Endothelial cell of umbilical vein (primary cell): ENCODE results near the gene CPNE8. TPM values are rescaled to one million over a fixed set of nuclear protein-coding genes. Genes with fewer than 3 reads are reported as not detected.

Source experiments
- BruUV-seq: library from RNA; stranded (reverse); fragments of 400-500 nt; replicated peaks from 2 replicates; lab custom pipeline; 2021; lab: Mats Ljungman, UMichigan
- CTCF ChIA-PET: fragments of 300-600, 350-600 bp; sonication (Branson Sonifier 250); formaldehyde crosslinking; loops from one replicate; lab custom pipeline; 2021; ENCODE audit warnings: antibody characterized with exemption, inconsistent platforms; lab: Charles Lee
- POLR2A ChIA-PET: fragments of 300-600, 350-600 bp; sonication (Branson Sonifier 250); formaldehyde crosslinking; loops from one replicate; lab custom pipeline; 2021; ENCODE audit warnings: antibody characterized with exemption, inconsistent platforms; lab: Charles Lee
- DNase-seq: peaks from one replicate; pipeline ENCODE4 v3.0.0-alpha.2; 2011; ENCODE audit warnings: low read depth, low spot score
- FAIRE-seq: peaks from 2 replicates; lab custom pipeline; 2011; peaks lifted over from hg19 to GRCh38; lab: Jason Lieb, UNC
- H2AFZ ChIP-seq: 2 replicates; pipeline ENCODE4 v1.6.0; 2012; ENCODE audit warnings: low read depth, low read length, control low read depth, inconsistent platforms
- H3K27ac ChIP-seq: 2 replicates; pipeline ENCODE4 v1.5.1; 2011; ENCODE audit warnings: low read depth, mild to moderate bottlenecking, control low read depth, low read length, moderate library complexity; ENCODE audit not compliant: insufficient read depth
- H3K27me3 ChIP-seq, 2 experiments: 2 replicates each; pipeline versions ENCODE4 v1.6.0 to v1.6.1; 2011; ENCODE audit warnings: low read length in 2 of 2, mixed read lengths in 1 of 2; ENCODE audit not compliant: control insufficient read depth in 2 of 2, insufficient read depth in 2 of 2
- H3K36me3 ChIP-seq, 2 experiments: 2 replicates in 1 of 2; 3 replicates in 1 of 2; pipeline ENCODE4 v1.5.1; 2011; ENCODE audit warnings: low read length in 2 of 2, mild to moderate bottlenecking in 1 of 2, moderate library complexity in 1 of 2; ENCODE audit not compliant: control insufficient read depth in 2 of 2, insufficient read depth in 2 of 2; ENCODE audit errors: extremely low read depth in 1 of 2
- H3K4me1 ChIP-seq: 3 replicates; pipeline ENCODE4 v1.5.1; 2011; ENCODE audit warnings: mild to moderate bottlenecking, low read length; ENCODE audit not compliant: control insufficient read depth, insufficient read depth; ENCODE audit errors: extremely low read depth
- H3K4me2 ChIP-seq: 2 replicates; pipeline ENCODE4 v1.6.1; 2011; ENCODE audit warnings: low read length, control low read depth, mixed read lengths; ENCODE audit not compliant: insufficient read depth
- H3K4me3 ChIP-seq, 3 experiments: fragments of 200-600 bp in 1 of 3; sonication (generic), shearing (Covaris generic) in 1 of 3; replicated peaks in 1 of 3; 2 replicates each; pipeline ENCODE4 v1.5.1; 2011 to 2016; ENCODE audit warnings: control low read depth in 3 of 3, low read length in 3 of 3, mild to moderate bottlenecking in 2 of 3, inconsistent platforms in 1 of 3, low read depth in 1 of 3, moderate library complexity in 1 of 3; ENCODE audit not compliant: insufficient read depth in 1 of 3
- H3K79me2 ChIP-seq: 2 replicates; pipeline ENCODE4 v1.6.0; 2012; ENCODE audit warnings: low read length, inconsistent platforms; ENCODE audit not compliant: control insufficient read depth, insufficient read depth
- H3K9ac ChIP-seq: replicated peaks from 2 replicates; pipeline ENCODE3; 2011; ENCODE audit warnings: low read length, control low read depth; ENCODE audit not compliant: insufficient read depth; ENCODE audit errors: extremely low read depth
- H3K9me1 ChIP-seq: replicated peaks from 3 replicates; pipeline ENCODE4 v1.6.0; 2011; ENCODE audit warnings: mild to moderate bottlenecking, low read length; ENCODE audit not compliant: control insufficient read depth, insufficient read depth; ENCODE audit errors: extremely low read depth
- H3K9me3 ChIP-seq: replicated peaks from 2 replicates; pipeline ENCODE4 v1.5.1; 2012; ENCODE audit warnings: low read length, inconsistent platforms; ENCODE audit not compliant: control insufficient read depth, insufficient read depth
- H4K20me1 ChIP-seq: replicated peaks from 2 replicates; pipeline ENCODE3; 2011; ENCODE audit warnings: mild to moderate bottlenecking, low read length; ENCODE audit not compliant: control insufficient read depth, insufficient read depth; ENCODE audit errors: extremely low read depth
- CTCF ChIP-seq, 2 donors: IDR thresholded peaks; 1 replicate in 1 of 2; 2 replicates in 1 of 2; pipeline ENCODE4 v1.5.1; 2011; ENCODE audit warnings: low read length in 2 of 2, mild to moderate bottlenecking in 2 of 2, moderate library complexity in 2 of 2, control low read depth in 1 of 2, inconsistent platforms in 1 of 2, low read depth in 1 of 2; ENCODE audit not compliant: insufficient read depth in 1 of 2; ENCODE audit errors: extremely low read depth in 1 of 2
- EZH2 ChIP-seq: IDR thresholded peaks from 2 replicates; pipeline ENCODE4 v1.6.1; 2012; ENCODE audit warnings: borderline replicate concordance, low read depth, mild to moderate bottlenecking, moderate library complexity, low read length, inconsistent platforms; ENCODE audit not compliant: severe bottlenecking
- FOS ChIP-seq: IDR thresholded peaks from 2 replicates; pipeline ENCODE4 v1.6.1; 2011; ENCODE audit warnings: mild to moderate bottlenecking, low read length, moderate library complexity, borderline replicate concordance; ENCODE audit not compliant: insufficient read depth
- MAX ChIP-seq: IDR thresholded peaks from 2 replicates; pipeline ENCODE4 v1.6.1; 2011; ENCODE audit not compliant: insufficient read depth, insufficient read length
- MYC ChIP-seq: IDR thresholded peaks from one replicate; pipeline ENCODE4 v1.6.1; 2011; ENCODE audit warnings: mild to moderate bottlenecking, low read depth, low read length
- POLR2A ChIP-seq: IDR thresholded peaks from 2 replicates; pipeline ENCODE4 v1.6.1; 2012; ENCODE audit warnings: low read depth, mild to moderate bottlenecking, control low read depth, low read length
- POLR2AphosphoS5 ChIP-seq: IDR thresholded peaks from 2 replicates; pipeline ENCODE4 v1.6.1; 2012; ENCODE audit warnings: low read depth, mild to moderate bottlenecking, control low read depth, low read length, moderate library complexity; ENCODE audit not compliant: insufficient read depth
- dilution Hi-C: fragments of 300-500 bp; cut with MboI; formaldehyde crosslinking; loops from one replicate; pipeline ENCODE4 v1.15.0; 2019; ENCODE audit warnings: low sequenced_read_pairs; ENCODE audit not compliant: extremely low pct_ligation_motif_present
- intact Hi-C: fragments of 100-400 bp; cut with micrococcal nuclease; formaldehyde crosslinking; loops from one replicate; pipeline ENCODE4 v1.10.0; 2022
- polyA plus RNA-seq, 4 experiments: library from polyadenylated mRNA; depleted of rRNA in 3 of 4; stranded (reverse) in 3 of 4; unstranded in 1 of 4; fragments of >200 nt; gene quantifications; 2 replicates each; pipeline versions ENCODE4 v1.2.1 to v1.2.3, GENCODE V29; 2011 to 2012; ENCODE audit warnings: missing spikeins in 1 of 4
- total RNA-seq: library from RNA; stranded (reverse); gene quantifications from 2 replicates; pipeline ENCODE4 v1.2.3, GENCODE V29; 2021

Gene CPNE8
- total and polyA plus RNA-seq, 2 donors (not counting 3 experiments of a cell fraction or from before 2014, with no cell fraction given) = 4.4 to 13.7 TPM

GRCh38 chr12:38915429-38916182 is 10.2 kb upstream of the CPNE8 start:
- ChIA-PET POLR2A (no interaction called here), CTCF (interaction anchor here (1.5 to 2.8 kb wide), 3 partner anchors 10 to 357 kb away, joined by 5 to 23 read pairs (median 7); partner anchors contain the start of gene CPNE8)
- H3K9me1 ChIP-seq = no peaks in the 10 kb centered on the region
- H3K9me3 ChIP-seq = no peaks in the 10 kb centered on the region
- no peak overlapping the region for H2AFZ ChIP-seq
- no peaks in the 10 kb centered on the region for H3K4me1 ChIP-seq
- no peaks in the 10 kb centered on the region for H3K36me3 ChIP-seq
- H3K4me2 ChIP-seq = no peak overlapping the region
- TF ChIP-seq POLR2A (no peak), MYC (no peak), FOS (no peak), MAX (no peak), POLR2AphosphoS5 (no peak), CTCF (IDR thresholded peaks at IDR 0.05; ENCODE audit: extremely low read depth in 1 of 2, insufficient read depth in 1 of 2, low read depth in 1 of 2, low read length in 2 of 2) (no peak), EZH2 (no peak)
- no peak overlapping the region for H3K9ac ChIP-seq
- dilution Hi-C loops (no loop called here), intact Hi-C loops (no loop called here)
- no peaks in the 10 kb centered on the region for H3K79me2 ChIP-seq
- no peaks in the 10 kb centered on the region for H4K20me1 ChIP-seq
- BruUV-seq = no TSS peak
- H3K27me3 ChIP-seq = peaks cover 0 to 3% of the 10 kb centered on the region in 2 experiments
- FAIRE-seq (no peak), DNase-seq (no peak)
- no peak overlapping the region for H3K4me3 ChIP-seq
- H3K27ac ChIP-seq = no peak overlapping the region
